HFF-Myc (cell line): Measurements from ENCODE around the gene MMP20.

Experiments used
- DNase-seq: peaks from one replicate; pipeline ENCODE4 v3.0.0-alpha.2; 2011; ENCODE audit warnings: low read depth; ENCODE audit errors: extremely low read depth
- H3K4me3 ChIP-seq: replicated peaks from 2 replicates; pipeline ENCODE4 v1.5.1; 2011; ENCODE audit warnings: low read depth, mild to moderate bottlenecking, control low read depth, low read length
- CTCF ChIP-seq: IDR thresholded peaks from 2 replicates; pipeline ENCODE4 v1.5.1; 2012; ENCODE audit warnings: mild to moderate bottlenecking, low read depth, low read length, control low read depth; ENCODE audit errors: missing control alignments

Gene MMP20

DNA sequence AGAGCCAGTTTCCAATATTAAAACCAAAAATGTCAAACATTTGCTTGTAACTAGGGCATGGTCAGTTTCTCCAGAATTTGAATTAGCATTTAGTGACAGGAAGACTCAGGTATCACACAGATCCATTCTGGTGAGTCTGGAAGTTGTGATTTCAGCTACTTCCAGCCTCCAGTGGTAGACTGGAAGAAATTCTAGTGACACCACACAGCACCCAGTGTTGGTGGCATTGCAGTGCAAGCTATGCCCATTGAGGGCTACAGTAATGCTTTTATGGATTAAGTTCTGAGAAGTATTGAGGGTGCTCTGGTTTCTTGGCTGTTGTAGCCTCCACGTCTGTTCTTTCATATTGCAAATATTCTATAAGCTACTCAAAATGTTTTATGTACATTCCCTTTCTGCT is 31.4 kb upstream of the MMP20 start:
- no peak for DNase-seq
- TF ChIP-seq CTCF: no peak
- H3K4me3 ChIP-seq: no peak overlapping the region

GRCh38 chr11:102655547-102655946 is 30.4 kb upstream of the MMP20 start:
- no peak for TF ChIP-seq CTCF
- no peak overlapping the region for H3K4me3 ChIP-seq
- no peak for DNase-seq

- TF ChIP-seq CTCF: no peak
- no peak overlapping the region for H3K4me3 ChIP-seq
- DNase-seq: no peak
Observed at GRCh38 chr11:102654761-102655160, 29.6 kb upstream of the MMP20 start.

- DNase-seq: no peak
- TF ChIP-seq CTCF: no peak
- no peak overlapping the region for H3K4me3 ChIP-seq
Observed at GRCh38 chr11:102653744-102654291, 28.7 kb upstream of the MMP20 start.

DNA sequence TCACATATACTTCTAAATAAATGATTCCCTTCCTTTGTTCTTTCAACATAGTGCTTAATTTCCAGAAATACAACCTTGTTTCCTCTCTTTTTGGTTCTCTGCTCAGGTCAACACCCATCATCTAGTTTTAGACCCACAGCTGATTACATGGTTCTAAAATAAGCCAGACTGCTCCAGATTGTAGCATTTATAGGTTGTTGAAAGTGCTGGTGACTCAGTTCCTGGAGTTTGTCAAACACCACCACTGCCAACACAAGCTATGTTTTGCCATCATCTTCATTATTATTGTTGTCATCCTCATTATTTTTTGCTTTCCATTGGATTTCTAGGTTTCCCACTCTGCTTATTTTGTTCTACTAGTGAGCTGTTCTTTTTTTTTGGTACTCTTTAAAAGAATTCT is 22.3 kb upstream of the MMP20 start:
- TF ChIP-seq CTCF: no peak
- DNase-seq: no peak
- H3K4me3 ChIP-seq: no peak overlapping the region

- TF ChIP-seq CTCF: no peak
- DNase-seq: no peak
- H3K4me3 ChIP-seq: no peak overlapping the region
Observed at GRCh38 chr11:102643941-102644340, 18.8 kb upstream of the MMP20 start.

DNA sequence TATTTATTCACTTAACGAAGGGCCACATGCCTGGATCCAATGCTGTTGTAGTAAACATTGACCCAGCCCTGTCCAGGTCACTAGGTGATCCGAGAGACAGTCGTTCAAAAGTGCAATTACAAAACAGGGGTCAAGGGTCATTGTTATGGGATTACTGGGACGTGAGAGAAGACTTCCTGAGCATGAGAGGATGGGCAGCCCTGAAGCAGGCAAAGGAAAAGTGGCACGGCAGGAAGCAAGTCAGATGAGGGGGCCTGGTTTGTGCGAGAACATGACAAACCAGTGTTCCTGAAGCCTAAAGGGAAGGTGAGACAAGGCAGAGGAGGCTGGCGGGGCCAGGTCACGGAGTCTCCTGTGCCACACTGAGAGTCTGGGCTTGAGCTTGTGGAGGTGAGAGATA is 15.8 kb upstream of the MMP20 start:
- TF ChIP-seq CTCF: no peak
- DNase-seq: no peak

More for the DNA sequence above, 15.8 kb upstream of the MMP20 start:
- H3K4me3 ChIP-seq: no peak overlapping the region
